Measurements from ENCODE around the gene ZBTB47.

The ZBTB47 gene

GRCh38 chr3:42699511-42699971 lies 46.0 kb downstream of the ZBTB47 start:
- no peak for DNase-seq (ENCODE audit: low read depth)

DNA sequence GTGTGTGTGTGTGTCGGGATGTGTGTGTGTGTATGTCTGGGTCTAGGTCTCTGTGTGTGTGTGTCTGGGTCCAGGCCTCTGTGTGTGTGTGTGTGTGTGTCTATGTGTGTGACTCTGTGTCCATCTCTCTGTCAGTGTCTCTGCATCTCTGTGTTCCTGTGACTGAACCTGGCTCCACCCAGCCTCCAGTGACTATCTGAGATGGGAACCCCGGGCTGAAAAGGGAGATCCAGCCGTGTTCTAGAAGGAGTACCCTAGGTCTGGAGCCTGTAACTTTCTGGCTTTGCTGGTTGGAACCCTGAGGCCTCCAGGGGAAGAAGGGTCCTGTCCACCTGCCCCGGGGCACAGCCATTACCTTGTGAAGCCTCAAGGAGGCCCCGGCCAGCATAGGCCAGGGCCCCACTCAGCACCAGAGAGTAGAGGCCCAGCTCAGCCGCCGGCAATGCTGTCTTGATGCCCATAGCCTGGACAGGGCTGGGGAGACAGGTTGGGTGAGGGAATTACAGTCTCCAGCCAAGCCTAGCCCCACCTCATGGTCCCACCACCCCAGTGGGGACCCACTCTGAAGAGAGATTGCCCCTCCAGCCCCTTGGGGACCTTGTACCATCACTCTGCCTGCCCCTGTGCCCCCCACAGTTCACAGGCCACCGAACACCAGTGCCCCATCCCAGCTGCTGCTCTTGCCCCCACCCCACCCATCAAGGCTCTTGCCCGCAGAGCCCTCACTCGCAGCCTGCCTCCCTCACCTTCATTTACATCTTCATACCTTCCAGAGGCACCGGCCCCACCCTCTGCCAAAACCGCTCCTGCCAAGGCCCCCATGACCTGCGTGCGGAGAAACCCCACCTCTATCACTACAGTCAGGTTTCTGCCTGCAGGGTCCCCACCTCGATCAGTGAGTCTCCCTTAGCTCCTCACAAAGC lies 47.1 kb downstream of the ZBTB47 start:
- no peak for DNase-seq (ENCODE audit: low read depth)

DNA sequence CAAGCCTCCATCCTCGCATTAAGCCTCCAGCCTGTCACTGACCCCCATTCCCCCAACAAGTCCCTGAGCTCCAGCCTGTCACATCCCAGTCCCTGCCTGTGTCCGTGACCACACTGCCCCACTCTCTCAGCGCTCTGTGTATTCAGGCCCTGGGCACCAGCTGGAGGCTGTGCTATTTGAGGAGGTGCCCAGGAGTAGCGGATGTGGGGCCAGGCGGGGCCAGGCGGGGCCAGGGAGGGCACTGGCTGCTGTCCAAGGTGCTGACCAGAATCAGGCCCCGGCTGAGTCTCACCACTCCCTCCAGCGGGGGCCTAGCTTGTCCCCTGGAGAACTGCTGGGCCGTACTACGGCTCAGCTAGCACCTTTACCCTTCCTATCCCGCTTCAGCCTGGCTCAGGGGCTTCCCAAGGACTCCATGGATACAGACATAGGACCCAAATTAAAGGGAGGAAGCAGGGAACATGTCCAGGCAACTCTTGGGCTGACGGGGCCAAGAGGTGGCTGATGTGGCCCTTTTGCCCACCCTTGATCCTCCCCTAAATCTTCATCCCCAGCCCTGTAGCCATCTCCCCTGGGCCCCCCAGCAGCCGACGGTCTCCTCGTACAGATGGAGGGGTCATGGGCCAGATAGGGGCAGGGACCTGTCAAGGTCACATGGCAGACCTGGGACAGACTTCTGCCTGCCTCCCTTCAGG lies 48.0 kb downstream of the ZBTB47 start:
- no peak for DNase-seq (ENCODE audit: low read depth)

DNA sequence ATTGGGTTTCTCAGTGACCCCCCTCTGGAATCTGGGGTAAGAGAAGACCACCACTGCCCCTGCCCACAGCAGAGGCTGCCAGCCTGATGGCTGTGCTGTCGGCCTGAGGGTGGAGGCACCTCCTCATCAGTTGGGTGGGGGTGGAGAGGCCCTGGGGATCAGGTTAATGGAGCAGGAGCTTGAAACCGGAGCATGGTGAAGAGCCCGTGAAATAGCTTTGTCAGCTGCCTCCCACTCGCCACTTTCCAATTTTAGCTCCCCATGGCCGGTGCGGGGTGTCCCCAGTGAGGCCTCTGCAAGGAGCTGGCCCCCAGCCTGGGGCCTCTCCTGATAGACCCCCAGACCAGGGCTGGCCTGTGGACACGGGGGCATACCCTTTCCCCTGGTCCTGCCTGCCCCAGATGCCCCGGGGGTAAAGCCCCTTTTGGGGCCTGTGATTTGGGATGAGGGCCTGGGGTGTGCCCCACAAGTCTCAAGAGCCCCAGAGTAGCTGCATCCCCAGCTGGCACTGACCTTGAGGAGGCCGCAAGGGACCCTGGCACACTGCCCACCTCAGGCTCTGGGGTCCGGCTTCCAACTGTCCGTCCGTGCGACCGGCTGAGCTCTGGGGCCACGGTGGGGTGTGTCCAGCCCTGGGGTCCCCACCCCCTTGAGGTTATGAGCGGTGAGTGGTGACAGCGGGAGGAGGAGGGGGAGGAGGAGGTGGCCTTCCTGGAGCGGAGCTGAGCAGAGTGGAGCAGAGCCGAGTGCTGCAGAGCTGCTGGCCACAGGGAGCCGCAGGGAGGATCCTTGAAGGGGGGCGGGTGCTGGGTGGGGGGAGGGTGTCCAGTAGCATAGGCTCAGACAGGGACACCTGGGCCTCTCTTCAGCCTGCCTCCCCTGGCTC lies 48.8 kb downstream of the ZBTB47 start, which contains the start of gene HHATL:
Gene HHATL (minus strand): TSS at position 733 of the 886 bp plus-strand sequence. CDS start 1,972 bp downstream, outside the sequence.
- no peak for DNase-seq (ENCODE audit: low read depth)

DNA sequence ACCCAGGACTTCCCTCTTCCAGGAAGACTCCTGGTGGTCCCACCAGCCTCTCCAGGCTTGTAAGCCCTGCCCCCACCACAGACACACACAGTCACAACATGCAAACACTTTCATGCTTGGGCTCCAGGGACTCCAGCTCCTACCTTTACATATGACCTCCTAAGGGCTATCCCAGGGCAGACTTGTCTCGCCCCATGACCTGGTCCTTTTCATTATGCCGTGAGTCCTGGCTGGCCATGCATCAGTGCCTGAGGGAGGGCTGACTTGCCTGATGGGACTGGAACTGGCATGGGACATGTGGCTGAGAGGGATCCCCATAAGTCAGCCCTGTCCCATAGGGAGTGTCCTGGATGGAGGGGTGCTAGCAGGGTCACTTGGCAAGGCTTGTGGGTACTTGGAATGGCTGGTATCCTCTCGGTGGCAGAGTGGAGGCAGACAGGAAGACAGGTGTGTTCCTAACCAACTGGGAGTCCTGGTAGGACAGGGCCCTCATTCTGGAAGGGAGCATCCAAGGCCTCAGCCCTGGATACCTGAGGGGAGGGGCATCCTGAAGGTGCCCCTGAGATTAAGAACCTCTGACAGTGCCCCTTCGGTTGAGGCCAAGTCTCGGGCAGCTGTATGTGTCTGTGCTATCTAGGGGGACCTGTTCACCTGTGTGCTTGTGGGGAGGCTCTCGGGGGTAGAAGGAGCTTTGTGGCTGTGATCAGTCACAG lies 49.6 kb downstream of the ZBTB47 start:
- no peak for DNase-seq (ENCODE audit: low read depth)

DNA sequence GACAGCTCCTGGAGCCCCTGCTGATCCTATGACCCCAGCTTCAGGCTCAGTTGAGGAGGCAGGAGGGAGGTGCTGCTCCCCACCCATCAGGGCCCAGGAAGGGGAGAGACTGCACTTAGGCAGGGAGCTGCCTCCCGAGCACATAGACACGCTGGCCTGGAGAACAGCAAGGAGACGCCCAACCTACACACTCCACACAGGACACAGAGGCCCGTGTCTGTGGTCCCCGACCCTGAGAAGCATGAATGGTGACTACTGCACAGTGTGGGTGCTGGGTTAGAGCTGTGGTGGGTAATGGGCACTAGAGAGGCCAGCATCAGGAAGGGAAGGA lies 50.2 kb downstream of the ZBTB47 start:
- DNase-seq (ENCODE audit: low read depth): no peak

- no peak for DNase-seq (ENCODE audit: low read depth)
Measured at GRCh38 chr3:42704136-42704841, 50.8 kb downstream of the ZBTB47 start.

- DNase-seq (ENCODE audit: low read depth): no peak
Measured at GRCh38 chr3:42705058-42705767, 51.7 kb downstream of the ZBTB47 start.

- no peak for DNase-seq (ENCODE audit: low read depth)
Measured at GRCh38 chr3:42705962-42706585, 52.6 kb downstream of the ZBTB47 start.

- no peak for DNase-seq (ENCODE audit: low read depth)
Measured at GRCh38 chr3:42706721-42707619, 53.5 kb downstream of the ZBTB47 start.

- no peak for DNase-seq (ENCODE audit: low read depth)
Measured at GRCh38 chr3:42707620-42708355, 54.3 kb downstream of the ZBTB47 start.

DNA sequence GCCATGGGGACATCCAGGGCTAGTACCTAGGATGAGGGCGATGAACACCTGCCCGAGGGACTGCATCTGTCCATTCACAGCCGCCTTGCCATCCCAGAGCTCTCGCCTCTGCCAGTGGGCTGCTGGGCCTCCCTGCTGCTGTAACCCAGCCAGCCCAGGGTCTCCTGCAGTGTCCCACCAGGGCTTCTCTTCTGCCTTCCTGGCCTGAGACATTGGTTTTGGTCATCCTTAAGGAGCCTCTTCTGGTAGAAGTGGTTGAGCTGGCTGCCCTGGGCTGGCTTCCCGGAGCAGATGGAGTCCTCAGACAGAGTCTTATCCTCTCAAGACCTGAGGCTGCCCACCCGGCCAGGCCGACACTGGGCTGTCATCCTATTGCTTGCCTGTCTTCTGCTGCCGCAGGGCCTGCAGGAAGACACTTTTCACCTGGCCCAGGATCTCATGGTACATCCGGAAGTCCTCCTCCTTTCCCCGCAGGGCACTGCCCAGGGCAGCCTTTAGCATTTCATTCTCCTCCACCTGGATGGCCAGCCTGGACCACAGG lies 55.2 kb downstream of the ZBTB47 start:
- no peak for DNase-seq (ENCODE audit: low read depth)

GRCh38 chr3:42709621-42710020 lies 56.1 kb downstream of the ZBTB47 start:
- DNase-seq (ENCODE audit: low read depth): no peak

DNA sequence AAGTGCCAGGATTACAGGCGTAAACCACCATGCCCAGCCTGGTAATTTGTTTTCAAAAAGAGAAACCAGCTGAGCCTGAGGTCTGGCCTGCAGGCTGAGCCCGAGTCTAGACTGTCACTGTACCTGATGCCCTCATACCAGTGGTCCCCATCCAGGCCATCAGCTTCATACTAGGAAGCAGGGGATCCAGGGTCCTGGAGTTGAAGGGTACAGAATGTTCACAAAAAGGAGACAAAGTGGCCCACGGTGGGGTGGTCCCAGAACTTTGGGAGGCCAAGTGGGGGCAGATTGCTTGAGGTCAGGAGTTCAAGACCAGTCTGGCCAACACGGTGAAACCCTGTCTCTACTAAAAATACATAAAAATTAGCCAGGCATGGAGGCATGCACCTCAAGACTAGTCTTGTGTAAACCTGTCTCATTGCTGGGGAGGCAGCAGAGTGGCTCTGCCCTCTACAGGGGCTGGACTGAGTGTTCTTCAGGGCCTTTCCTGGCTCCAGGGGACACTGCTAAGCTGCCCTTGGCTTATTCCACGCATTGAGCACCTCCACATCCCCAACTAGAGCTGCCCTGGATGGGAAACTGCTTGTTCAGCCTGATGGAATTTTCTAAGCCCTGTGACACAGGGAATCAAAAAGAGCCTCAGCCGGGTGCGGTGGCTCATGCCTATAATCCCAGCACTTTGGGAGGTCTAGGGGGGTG lies 57.0 kb downstream of the ZBTB47 start:
- no peak for DNase-seq (ENCODE audit: low read depth)

- no peak for DNase-seq (ENCODE audit: low read depth)
Measured at GRCh38 chr3:42711491-42712343, 58.2 kb downstream of the ZBTB47 start.

- no peak for DNase-seq (ENCODE audit: low read depth)
Measured at GRCh38 chr3:42712344-42712648, 58.8 kb downstream of the ZBTB47 start.

Data from GM04503 (cell line).